AG08396 (cell line): ENCODE measurements around the gene CHRNA4.

Experiments
- DNase-seq: peaks from one replicate; pipeline ENCODE4 v3.0.0; 2012; ENCODE audit warnings: low spot score, mixed read lengths

Gene CHRNA4

DNA sequence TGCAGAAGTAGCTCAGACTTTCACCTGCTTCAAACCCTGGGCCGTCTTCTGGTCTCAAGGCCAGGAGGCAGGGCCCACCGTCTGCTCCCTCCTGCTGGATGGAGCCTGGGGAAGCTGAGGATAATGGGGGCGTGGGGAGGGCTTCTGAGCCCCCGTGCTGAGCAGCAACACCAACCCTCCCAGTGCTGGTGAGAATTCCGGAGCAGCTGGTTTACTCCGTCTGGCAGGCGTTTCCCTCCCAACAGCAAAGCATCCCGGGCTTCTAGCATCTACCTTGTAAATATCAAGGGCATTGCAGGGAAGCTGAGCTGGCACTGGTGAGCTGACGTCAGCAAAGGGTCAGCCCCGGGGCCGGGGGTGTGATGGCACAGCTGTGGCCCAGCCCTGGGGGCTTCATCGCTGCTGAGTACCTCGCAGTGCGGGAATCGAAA lies 16.8 kb upstream of the CHRNA4 start:
- no peak for DNase-seq

DNA sequence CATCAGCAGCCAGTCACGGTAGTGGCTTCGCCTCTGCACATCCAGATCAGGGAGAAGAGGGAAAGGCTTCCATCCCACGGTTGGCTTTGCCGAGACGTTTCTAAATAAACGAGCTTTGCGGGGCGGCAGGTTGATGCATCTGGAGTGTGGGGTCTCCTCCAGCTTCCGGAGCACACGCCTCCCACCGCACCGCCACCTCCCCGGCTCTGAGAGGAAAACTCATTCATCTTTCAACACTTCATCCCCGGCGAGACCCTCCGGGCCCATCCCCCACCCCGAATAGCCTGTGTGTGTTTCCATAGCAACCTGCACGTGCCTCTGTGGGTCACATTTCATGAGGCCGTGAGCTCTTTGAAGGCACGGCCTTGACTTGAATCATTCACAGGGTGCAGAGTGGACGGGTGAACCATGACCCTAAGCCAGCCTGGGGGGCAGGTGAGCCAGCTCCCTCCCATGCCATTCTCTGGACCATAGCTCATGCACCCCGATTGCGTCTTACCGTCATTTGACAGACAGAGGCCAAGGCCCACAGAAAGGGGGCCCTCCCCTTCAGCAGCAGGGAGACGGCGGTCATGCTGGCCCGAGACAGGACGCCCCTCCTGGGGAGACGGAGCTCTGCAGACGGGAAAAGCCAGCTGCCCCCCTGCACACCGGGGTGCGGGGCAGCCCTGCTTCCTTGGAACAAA lies 16.2 kb upstream of the CHRNA4 start:
- no peak for DNase-seq

DNA sequence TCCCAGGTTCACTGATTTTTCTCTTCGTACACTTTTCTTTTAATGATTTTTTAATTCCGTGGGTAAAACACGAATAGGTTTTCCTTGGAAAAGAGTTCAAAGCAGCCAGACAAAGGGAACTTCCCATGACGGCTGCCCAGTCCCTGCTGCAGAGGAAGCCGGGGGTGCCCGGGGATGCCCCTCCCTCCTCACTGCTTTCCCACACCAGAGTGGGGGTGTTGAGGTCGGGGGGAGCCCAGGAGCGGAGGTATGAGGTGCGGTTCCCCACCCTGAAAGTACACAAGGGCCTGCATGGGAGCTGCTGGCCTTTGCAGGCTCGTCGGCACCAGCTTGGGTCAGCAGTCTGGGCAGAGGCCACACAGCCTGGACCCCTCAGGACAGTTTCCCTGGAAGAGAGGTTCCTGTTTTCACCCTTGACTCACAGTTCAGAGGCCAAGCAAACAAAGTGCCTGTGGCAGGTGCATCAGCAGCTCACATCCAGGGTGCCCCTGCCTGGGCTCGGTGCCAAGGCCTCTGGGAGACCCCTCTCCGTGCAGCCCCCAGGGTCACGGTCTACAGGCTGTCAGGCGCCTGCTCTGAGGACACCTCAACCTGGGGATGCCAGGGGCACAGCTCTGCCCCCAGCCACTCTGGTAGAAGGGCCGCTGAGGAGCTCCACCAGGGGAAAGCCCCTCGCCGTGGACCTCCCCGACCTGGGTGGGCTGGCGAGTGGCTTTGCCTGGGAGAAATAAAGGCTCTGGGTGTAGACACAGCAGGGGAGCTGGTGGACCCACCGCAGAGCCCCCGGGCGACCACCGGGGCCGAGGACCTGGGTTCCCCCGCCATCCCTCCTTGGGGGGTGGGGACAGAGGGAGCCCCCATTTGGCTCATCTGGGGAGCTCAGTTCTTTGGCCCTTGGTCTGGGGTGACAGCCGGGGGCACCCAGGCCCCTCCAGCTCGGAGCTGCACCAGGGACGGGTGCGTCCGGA lies 15.4 kb upstream of the CHRNA4 start:
- DNase-seq, result no peak

DNA sequence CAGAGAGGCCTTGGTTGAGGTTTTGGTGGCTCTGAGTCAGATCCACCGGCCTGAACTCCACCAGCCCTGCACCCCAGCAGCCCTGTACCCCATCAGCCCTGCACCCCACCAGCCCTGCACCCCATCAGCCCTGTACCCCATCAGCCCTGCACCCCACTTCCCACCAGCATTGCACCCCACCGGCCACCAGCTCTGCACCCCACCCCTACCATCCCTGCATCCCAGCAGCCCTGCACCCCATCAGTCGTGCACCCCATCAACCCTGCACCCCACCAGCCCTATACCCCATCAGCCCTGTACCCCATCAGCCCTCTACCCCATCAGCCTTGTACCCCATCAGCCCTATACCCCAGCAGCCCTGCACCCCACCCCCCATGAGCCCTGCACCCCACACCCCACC lies 14.3 kb upstream of the CHRNA4 start:
- DNase-seq, result no peak

DNA sequence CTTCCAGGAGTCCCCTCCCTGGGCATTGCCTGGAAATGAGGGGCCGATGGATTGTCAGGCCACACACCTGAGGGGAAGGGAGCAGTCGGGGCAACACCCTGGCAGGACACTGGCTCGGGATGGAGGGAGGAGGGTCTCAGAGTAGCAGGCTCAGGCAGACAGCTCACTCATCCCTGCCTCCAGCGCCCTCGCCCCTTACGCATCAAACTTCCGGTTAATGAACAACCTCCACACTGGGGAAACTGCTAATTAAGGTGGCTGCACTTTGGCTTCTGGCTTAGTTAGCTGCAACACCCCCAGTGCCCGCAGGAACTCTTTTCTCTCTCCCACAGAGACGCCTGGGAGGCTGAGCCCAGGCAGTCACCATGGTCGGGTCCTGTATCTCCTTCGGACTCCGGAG lies 13.4 kb upstream of the CHRNA4 start:
- DNase-seq, result no peak

DNA sequence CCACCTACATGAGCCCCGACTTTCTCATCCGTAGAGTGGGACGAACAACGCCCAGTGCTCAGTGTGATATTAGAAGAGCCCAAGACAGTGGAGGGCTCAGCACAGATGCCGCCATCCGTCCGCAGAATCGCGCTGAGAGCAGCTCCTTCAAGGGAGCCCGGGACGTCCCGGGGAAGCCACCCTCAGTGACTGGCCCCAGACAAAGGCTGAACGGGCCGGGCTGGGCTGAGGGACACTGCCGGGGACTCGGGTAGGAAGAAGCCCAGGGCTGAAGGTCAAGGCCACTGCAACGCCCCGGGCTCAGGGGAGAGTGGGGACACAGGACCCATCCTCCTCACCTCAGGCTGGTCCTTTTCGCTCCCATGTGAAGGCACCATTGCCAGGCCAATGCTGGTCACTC lies 12.8 kb upstream of the CHRNA4 start:
- DNase-seq, result no peak

DNA sequence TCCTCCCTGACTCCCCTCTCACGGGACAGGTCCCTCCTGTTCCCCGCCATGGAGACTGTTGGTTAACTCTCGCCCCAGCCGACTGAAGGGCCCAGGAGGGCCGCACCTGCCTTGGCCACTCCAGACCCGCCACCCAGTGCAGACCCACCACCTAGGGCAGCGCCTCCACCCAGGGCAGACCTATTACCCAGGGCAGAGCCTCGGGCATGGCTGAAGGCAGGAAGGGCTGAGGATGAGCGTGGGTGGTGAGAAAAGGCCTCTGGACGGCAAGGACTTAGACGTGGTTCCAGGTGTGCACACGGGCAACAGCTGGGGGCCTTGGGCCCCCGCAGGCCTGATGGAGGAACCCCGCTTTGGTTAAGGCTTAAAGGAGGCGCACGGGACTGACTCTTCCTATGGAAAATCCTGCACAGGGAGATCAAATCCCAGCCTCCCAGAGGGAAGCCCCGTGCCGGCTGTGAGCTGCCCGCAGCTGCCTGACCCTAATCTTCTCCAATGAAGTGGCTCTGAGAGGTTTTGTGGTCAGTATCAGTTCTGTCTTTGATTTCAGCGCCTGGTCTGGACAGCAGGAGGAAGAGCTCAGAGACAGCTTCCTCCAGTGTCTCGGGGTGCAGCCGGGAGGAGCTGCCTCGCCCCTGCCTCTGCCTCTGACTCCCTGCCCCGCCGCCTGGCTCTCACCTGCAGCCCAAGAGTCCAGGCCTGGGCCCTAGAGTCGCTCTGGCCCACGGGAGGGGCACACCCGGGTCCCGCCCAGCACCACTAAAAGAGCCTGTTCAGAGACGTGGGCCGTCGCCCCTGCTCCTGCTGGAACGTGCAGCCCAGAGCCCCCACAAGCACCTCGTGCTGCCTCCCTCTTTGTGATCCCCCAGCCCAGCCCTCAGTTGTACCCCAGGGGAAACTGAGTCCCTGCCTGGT lies 12.1 kb upstream of the CHRNA4 start:
- no peak for DNase-seq

DNA sequence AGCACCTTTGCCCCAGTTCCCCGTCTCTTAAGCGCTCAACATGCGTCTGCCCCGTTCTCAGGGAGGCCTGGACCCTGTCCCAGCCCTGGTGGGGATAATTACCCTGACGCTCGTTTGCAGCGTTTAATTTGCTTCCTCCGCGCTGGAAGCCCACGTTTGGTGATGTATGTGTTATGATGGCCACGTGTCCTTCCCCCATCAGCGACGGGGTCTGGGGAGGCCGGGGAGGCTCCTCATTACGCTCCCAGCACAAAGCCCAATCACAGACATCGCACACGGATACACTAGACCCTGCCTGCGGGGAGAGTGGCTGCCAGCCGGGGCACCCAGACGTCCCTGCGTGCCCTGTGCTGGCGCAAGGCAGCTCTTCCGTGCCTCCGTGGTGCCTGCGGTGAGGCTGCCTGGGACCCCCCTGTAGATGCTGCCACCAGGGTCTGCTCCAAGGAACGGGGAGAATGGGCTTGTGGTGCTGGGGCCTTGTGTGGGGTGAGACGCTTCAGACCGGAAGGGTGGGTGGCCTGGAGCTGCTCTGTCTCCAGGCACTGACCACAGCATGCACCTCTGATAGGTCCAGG lies 10.2 kb upstream of the CHRNA4 start:
- no peak for DNase-seq

DNA sequence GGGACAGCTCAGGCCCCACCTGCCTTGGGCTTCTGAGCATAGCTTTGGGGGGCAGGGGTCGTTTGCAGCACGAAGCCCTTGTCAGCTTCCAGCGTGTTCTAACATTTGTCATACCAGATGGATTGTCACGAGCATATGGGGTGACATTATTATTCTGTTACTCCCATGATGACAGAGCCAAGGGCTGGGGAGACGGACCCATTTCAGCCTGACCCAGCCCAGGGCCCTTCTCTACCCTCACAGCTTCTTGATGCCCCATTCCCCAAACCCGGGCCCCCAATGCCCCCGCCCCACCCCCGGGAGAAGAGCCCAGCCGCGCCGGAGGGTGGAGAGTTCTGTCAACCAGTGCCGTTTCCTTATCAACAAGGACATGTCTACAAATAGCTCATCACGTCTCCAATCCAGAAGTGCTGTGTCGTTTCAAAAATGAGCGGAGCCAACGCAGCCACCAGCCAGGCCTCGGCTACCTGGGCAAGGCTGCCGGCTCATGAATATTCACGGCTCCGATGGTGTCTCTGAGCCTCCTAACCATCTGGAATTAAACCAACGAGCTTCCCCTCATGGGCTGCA lies 9.6 kb upstream of the CHRNA4 start:
- no peak for DNase-seq

DNA sequence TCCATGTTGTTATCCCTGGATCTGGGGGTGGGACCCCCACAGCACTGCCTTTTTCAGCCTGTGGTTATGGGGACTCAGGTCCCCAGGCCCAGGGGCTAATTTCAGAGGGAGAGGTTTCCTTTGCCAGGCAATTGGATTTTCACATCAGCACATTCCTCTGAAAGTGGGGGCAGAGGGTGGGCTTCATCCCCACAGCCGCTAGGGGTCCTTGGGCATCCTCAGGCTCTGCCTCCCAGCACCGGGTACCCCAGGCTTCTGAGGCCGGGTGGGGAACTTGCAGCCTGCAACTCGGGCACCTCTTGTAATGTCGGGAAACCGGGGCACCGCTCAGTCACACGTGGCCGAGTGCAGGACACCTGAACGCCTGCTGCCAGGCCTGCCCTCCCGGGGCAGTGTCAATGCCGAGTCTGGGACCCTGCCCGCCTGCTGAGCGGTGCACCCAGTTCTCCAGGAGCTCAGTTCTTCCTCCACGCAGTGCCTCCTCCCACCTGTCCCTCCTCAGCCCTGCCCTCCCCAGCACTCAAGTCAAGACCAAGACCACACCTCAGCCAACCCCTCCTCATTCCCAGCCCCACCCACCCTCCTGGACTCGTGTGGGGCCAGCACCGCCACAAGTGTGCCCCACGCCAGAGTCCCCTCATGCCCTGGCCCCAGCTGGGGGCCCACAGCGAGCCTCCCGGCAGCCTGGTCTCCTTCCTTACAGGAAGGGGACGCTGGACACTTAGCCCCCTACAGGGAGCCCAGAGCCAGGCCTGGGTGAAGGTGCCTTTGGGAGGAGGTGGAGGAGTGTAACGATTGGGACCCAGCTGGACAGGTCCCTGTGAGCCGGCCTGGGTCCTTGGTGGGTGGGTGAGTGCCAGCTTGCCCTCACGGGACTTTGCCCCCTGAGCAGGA lies 8.8 kb upstream of the CHRNA4 start:
- DNase-seq, result no peak

DNA sequence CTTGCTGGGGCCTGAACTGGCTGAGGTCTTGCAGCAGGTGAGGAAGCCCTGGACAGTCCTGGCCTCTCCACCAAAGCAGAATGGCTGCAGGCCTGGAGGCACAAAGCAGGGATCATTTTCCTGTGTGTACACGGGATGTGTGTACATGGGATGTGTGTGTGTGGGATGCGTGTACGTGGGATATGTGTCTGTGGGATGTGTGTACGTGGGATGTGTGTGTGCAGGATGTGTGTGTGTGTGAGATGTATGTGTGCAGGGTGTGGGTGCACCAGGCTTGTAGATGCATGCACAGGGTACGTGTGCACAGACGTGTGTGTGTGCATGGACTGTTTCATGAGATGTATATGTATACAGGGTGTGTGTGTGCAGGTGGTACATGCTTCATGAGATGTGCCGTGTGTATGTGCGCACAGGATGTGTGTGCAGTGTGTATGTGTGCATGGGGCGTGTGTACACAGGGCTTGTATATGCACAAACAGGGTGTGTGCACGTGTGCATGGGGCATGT lies 7.9 kb upstream of the CHRNA4 start:
- no peak for DNase-seq

DNA sequence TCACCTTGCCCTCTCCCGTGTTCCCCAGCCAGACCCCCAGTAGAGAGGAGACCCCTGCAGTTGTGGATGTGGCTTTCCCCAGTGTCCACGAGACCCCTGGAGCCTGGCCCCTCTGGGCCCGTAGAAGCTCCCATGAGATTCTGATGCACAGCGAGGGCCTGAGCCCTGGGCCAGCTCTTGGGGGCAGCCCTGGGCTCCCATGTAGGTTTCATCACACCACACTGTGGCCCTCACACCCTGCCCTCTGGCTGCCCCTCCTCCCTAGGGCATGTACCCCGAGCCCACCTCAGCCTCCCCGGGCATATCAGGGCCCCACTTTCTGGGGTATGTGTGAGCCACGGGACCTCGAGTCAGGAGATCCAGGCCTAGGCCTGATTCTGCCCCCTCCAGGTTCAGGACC lies 7.0 kb upstream of the CHRNA4 start:
- DNase-seq, result no peak

DNA sequence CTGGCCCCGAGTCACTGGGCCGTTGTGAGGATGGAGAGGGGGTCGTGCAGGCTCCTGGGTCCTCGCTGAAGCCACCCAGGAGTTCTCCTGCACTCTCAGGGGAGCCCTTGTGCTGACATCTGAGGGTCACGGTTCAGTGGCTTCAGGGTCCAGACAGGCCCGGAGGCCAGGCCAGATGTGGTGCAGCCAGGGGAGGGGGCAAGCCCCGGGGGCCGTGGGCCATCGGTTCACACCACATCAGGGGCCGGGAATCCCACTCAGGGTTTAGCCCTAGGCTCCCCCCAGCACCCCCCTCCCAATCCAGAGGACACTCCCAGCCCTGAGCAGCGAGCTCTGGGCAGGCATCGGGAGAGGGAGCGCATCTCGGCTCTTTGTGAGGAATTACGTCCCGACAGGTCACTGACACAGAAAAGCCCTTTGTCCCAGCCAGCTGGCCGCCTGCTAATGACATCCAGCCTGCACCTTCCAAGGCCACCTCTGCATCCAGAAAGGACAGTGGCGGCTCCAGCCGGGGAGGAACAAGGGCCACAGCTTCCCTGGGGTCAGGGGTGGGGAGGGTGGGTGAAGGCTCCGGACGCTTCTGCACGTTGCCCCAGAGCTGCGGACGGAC lies 6.4 kb upstream of the CHRNA4 start:
- no peak for DNase-seq

DNA sequence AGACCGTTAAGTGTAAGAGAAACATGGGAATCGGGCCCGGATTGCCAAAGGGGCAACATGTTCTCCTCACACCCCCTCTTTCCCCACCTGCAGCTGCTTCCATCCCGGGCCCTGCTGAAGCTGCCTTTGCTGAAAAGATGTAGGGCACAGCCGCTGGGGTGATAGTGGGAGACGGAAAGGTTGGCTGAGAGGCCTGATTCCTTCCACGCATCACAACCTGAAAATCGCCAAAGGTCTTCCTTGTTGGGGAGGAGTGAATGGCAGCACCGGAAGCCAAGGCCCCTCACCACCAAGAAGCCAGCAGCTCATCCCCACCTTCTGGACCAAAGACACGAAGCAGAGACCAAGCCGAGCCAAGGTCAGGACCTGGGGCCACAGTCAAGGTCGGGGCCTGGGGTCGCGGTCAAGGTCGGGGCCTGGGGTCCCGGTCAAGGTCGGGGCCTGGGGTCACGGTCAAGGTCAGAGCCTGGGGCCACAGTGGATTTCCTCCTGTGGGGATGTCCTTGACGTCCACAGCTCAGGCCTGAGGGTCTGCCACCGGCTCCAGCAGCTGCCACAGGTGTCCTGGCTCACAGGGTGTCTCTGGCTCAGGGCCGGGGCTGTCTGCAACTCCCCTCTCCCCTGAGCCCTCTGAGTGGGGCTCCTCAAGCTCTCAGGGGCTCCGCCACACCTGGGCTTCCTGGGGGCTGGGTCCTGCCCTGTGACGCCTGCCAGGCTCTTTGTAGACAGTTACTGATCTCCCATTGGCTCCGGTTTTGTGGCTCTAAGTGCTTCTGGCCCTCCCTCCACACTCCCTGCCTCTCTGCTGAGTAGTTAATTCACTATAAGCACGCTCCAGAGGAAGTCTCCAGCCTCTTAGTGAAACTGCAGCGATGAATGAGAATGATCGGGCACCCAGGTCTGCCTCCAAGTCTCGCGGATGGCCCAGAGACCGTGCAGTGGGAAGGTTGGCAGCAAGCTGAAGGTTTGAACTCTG lies 5.5 kb upstream of the CHRNA4 start:
- no peak for DNase-seq

DNA sequence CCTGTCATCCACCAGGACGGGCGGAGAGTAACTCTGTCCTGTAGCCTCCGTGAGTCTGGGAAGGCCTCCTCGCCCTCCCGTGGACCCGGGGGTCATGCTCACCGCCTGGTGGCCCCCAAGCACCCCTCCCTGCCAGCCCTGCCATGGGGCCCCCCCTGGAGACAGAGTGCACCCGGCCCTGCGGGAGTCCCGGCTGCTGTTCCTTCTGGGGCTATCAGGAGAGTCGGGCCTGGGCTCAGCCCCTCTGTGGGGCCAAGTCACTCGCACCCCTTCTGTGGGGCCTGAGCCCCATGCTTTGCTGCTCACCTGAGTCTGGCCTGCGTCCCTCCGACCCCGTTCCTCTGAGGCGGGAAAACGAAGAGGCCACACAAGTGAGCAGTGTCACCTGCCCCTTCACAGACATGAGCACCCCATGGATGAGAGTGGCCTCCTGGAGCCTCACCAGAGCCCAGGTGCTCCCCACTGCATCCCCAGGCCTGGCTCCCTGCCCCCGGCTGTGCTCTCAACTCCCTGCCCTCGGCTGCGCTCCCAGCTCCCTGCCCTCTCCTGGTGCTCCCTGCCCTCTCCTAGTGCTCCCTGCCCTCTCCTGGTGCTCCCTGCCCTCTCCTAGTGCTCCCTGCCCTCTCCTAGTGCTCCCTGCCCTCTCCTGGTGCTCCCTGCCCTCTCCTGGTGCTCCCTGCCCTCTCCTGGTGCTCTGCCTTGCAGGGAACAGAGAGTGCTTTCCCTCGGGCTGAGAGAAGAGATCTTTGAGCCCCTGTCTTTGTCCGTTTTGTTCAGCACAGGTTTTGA lies 4.6 kb upstream of the CHRNA4 start:
- DNase-seq, result no peak

DNA sequence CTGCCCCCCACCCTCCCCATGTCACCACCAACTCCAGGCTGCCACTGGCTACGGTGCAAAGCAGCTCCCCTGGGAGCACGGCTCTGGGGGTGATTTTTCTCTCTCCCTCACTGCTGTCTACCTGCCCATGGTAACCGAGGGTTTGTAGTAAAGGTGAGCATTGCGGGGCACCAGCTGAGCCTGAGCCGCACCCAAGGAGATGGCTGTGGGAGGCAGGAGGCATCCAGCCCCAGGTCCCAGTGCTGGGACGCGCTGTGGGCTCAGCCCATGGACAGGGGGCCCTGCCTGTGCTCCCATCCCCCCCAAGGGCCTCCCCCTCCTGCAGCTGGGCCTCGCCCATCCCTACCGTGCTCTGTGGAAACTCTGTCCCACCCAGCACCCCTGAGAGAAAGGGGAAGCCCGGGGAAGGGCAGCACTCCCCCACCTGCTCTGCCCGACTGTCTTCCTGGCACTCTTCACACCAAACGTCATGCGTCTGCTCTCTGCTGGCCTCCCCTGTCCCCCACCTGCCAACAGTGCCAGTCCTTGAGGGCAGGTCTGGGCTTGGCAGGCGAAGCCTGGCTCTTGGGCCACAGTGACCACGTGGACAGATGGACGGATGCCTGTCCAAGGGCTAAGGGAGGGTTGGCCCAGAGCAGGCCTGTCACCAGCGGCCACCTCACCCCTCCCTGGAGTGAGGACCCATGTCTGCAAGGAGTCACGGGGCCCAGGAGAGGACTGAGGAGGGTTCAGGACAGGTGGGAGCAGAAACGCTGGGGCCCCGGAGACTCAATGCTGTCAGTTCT lies 3.8 kb upstream of the CHRNA4 start:
- DNase-seq, result no peak

DNA sequence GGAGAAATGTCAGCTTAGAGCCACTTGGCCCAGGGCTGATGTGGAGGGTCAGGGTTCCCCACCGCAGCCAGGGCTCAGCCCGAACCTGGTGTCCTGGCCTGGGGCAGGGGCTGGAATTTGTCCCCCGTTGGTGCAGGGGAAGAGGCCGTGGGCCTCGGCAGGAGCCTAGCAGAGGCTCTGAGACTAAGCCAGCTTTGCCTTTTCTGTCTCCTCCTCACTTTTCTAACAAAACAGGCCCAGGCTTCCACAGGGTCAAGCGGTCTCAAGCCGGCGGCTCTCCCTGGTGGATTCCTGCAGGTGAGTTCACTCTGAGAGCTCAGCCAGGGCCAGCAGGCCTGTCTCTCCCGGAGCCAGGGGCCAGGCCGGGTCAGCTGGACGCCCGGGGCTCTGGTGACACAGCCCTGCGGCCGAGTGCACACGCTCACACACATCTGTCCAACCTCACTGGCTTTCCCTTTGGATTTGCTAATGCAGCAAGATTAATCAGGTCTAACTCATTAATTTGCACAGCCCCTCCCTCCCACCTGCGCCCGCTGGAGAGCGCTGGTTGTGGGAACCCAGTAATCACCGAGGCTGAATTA lies 2.9 kb upstream of the CHRNA4 start:
- DNase-seq, result no peak
